ENCODE measurements around the gene LACTBL1.

Gene LACTBL1

GRCh38 chr1:22935433-22935832, 37.2 kb downstream of the LACTBL1 start:
- DNase-seq: no peak

DNA sequence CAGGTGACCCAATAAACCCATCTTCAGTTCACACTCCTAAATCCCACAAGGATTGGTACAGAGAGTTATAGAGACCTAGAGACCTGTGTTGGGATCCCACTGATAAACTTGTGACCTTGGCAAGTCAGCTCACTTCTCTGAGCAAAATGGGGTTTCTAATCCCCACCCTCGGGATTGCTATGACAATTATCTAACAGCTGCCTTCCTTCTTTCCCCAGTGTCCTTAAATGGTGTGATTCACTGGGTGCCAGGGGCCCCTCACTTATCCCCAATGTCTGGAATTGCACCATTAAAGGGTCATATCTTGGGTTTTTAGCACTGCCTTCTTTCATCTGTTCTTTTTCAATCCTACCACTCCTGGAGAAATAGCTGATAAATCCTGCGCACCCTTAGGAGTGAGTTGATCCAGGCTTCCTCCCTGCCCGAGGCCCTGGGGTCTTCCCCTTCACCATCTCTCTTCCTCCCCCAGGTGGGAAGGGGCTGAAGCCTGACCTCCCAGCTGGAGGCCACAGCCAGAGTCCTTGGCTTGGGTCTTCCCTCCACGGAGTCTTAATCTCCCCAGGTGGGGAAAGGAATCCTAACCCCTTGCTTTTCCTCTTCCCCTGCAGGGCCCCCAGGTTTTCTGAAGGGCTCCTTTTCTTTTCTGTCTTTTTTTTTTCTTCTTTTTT, 39.7 kb downstream of the LACTBL1 start:
- no peak for DNase-seq

DNA sequence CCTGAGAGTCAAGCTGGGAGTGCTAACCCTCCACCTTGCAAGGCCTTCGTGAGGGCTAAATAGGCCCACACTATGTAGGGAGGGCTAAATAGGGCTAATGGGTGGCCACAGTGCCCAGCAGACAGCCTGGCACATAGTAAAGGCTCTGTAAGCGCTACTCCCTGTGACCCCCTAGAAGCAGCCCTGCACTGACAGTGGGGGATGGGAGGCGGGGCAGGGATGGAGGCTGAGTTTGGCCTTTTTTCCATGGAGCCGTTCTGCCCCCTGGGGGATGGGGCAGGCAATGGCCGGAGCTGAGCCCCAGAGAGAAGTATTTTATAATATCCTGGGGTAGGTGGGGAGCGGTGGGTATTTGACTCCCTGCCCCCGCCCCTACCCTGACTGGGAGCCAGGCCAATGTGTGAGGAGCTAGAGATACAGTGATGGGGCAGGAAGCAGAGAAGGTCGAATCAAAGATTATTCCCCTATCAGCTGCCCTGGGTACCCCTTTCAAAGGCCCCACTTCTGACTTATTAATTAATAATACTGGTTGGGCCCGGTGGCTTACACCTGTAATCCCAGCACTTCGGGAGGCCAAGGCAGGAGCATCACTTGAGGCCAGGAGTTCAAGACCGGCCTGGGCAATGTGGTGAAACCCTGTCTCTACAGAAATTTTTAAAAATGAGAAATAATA, 42.3 kb downstream of the LACTBL1 start:
- DNase-seq: peak; percentile 62

DNA sequence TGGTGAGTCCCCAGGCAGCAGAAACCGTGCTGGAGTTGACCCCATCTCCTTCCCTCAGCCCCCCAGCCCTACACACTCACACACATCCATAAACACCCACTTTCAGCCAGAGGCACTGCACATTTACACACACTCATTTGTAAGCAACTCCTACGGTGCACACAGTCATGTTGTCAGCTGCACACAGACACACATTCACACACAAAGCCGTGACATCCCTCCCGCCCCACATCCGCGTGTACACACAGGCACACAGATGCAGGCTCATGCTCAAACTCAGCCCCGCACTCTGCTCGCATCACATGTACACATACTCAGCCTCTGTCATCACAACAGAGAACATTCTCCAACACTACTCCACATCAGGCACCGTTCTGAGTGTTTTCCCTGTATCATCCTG, 47.6 kb downstream of the LACTBL1 start:
- no peak for DNase-seq

DNA sequence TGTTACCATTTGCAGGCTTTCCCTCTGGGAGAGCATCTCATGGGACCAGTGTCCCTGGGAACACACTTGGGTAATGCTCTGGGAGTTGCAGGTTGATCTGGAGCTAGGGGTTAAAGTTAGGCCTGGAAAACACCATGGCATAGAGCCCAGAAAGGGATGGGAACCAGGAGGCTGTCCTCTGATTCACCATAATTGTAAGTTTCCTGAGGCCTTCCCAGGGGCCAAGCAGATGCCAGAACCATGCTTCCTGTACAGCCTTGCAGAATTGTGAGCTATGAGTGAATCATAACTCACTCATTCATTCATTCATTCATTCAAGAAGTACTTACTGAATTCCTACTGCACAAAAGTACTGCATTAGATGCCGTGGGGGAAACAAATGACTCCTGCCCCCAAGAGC, 50.0 kb downstream of the LACTBL1 start:
- DNase-seq: no peak

GRCh38 chr1:22921452-22922126, 51.1 kb downstream of the LACTBL1 start:
- no peak for DNase-seq

DNA sequence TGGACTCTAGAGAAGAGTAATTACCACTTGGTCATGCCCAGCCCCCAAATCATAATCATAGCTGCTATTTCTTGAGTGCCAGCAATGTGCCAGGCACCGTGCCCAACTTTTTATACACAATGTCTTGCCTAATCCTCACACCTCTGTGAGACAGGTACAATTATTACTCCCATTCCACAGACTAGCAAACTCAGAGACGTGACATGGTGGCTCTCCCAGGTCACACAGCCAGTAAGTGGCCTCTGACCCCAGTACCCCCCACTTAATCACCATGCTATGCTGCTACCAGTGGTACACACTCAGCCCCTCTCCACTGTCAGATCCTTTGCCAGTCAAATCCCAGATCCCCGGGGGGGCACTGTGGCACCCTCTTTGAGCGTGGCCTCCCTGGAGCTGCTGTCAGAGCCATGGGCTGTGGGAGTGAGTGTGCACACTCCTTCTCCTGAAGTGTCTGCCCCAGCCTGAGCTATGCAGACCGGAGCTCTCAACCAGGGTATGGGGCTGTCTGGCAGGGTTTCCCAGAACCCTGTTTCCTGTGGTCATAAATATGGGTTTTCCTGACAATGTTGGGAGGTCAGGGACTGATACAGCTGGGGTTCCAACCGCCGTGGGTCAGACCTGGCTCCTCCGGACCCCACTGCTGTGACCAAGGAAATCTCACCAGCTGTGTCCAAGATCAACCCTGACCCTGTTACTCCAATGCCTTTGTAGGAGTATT, 51.8 kb downstream of the LACTBL1 start:
- DNase-seq: no peak

GRCh38 chr1:22920026-22920733, 52.5 kb downstream of the LACTBL1 start:
- DNase-seq: no peak

- no peak for DNase-seq
Observed at GRCh38 chr1:22919341-22920025, 53.2 kb downstream of the LACTBL1 start.

DNA sequence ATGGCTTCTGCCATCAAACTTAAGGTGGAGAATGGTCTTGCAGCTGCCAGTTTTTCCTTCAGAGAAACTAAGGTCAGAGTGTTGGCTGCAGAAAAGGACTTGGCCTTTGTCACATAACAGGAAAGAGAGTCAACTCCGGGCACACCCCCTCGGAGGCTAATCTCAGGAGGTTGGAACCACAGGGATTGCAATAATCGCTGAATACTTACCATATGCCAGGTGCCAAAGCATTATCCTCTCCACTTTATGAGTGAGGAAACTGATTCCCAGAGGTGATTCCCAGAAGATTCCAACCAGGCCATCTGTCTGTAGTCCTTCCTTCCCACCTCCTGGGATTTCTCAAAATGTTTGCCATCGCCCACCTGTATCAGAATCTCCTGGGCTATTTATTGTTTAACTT, 54.0 kb downstream of the LACTBL1 start:
- DNase-seq: no peak

DNA sequence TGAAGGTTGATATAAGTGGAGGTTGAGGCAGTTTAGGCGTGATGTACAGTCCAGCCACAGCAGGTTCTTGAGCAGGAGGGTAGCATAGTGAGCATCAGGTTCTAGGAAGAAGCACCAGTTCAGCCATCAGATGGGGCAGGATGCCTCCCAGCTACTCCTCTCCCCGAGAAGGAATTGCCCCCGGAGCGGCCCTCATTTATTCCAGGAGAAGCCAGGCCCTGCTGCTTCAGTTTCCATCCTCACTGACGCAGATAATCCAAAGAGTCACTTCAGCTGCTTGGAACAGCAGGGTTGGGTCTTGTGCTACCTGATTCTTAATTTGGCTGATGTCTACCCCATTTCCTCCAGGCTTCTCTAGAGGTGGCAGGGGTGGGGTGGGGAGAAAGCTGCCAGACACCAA, 54.7 kb downstream of the LACTBL1 start:
- no peak for DNase-seq

GRCh38 chr1:22916471-22916820, 56.2 kb downstream of the LACTBL1 start:
- peak; percentile 56 for DNase-seq

- DNase-seq: no peak
Observed at GRCh38 chr1:22915816-22916470, 56.7 kb downstream of the LACTBL1 start.

DNA sequence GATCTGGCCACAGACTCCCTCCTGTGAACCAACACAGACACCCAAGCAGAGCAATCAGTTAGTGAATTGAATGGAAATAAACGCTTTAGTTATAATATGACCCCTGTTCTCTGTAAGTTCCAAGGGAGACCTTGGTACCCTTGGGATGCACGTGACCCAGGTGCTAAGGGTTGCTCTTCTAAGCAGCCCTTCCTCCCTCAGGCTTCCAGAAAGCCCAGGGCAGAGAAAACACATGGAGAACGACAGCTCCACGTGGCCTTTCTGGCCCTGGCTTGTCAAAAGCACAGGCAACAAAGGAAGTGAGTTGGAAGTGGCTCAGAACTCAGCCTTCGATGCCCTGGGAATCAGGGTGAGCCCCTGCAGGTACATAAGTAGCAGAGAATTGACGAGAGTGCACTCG, 57.4 kb downstream of the LACTBL1 start:
- no peak for DNase-seq

GRCh38 chr1:22914633-22915217, 57.9 kb downstream of the LACTBL1 start:
- no peak for DNase-seq

DNA sequence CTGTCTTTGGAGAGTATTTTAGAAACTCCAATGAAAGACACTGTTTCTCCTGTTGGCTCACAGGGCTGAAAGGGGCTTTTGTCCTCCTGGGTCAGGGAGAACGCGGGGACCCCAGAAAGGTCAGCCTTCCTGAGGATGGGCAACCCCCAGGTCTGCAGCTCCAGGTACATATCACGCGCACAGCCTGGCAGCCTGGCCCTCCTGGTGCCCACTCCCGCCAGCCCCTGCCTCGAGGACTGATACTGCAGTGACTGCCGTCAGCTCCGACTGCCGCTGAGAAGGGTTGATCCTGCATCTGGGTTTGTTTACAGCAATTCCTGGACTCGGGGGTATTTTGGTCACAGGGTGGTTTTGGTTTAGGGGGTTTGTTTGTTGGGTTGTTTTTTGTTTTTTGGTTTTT, 58.5 kb downstream of the LACTBL1 start:
- no peak for DNase-seq

- DNase-seq: no peak
Observed at GRCh38 chr1:22913421-22914141, 59.1 kb downstream of the LACTBL1 start.

DNA sequence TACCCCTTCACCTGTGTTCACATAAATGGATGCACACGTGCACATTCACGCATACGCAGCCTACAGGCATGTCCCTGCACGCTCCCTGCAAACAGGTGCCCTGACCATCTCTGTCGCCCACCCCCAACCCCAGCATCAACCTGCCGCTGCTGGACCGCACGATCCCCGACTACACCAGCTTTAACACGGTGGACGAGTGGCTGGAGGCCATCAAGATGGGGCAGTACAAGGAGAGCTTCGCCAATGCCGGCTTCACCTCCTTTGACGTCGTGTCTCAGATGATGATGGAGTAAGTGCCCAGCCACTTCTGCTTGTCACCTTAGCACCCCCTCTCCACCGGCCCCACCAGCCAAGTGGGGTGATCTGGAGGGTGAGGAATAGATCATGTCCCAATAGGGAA, 60.4 kb downstream of the LACTBL1 start:
- no peak for DNase-seq

DNA sequence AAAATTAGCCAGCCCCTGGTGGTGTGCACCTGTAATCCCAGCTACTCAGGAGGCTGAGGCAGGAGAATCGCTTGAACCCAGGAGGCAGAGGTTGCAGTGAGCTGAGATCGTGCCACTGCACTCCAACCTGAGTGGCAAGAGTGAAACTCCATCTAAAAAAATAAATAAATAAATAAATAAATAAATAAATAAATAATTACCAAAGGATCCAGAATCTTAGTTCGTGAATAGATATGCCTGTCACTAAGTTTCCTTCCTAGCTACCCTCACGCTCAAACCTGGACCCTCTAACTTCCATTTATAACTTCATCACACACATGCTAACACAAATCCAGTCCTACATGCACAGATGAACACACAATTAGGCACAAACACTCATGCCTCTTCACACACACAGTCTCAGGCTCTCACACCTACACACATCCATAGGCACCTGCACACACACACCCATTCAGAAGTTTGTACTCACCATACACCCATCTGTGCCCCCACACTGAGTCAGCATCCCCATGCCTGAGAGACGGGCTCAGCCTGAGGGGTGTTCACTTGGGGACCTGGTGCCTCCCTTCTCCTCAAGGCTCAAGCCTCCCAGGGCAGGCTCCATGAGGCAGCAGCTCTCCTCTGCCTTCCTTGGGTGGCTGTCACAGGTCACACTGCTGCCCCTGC, 61.5 kb downstream of the LACTBL1 start:
- no peak for DNase-seq

DNA sequence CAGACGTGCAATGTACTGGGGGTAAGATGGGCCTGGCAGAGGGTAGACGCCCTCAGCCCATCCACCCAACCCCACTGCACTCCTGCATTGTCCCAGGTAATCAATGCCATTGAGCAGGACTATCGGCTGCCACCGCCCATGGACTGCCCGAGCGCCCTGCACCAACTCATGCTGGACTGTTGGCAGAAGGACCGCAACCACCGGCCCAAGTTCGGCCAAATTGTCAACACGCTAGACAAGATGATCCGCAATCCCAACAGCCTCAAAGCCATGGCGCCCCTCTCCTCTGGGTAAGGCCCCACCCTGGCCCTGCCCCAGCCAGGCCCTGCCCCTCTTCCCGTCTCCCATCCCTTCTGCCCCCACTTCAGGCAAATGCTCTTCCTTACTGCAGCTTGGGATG, 62.4 kb downstream of the LACTBL1 start:
- DNase-seq: no peak

All from right forelimb (tissue), 1 donor.